Measurements from ENCODE around the gene CTNNA2.

CTNNA2 gene

DNA sequence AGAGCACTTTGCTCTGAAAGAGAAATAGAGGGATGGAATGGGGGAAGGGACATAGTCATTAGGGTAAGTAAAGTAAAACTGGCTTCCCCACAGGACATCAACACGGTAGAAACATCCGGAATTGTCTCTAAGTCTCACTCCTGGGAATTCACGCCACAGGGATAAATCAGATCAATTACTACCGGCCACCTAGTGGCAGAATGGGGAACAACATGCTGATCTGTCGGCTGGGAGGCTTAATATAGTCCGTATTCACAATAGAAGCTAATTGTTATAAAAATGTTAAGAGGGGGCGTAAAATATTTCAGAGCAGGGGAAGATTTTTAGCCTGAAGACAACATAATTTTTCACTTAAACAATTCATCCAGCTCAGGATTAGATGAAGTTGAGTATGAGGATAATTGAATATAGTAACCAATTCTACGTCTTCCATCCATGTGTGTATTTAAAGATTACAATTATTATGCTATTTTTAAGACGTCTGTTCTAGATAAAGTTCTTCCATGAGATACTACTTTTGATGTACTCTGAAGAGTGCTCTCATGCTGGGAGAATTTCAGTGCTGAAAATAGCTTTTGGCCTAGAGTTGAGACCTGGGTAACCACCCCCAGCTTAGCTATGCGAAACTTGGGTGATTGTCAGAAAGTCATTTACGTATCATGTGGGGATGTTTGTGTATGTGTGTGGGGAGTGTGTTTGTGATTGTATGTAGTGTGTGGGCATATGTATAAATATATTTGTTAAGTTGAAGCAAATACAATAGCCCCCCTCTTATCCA is 726.0 kb downstream of the CTNNA2 start:
- DNase-seq = peak; percentile 42

GRCh38 chr2:80242355-80242910 is 729.6 kb downstream of the CTNNA2 start:
- no peak for DNase-seq

DNA sequence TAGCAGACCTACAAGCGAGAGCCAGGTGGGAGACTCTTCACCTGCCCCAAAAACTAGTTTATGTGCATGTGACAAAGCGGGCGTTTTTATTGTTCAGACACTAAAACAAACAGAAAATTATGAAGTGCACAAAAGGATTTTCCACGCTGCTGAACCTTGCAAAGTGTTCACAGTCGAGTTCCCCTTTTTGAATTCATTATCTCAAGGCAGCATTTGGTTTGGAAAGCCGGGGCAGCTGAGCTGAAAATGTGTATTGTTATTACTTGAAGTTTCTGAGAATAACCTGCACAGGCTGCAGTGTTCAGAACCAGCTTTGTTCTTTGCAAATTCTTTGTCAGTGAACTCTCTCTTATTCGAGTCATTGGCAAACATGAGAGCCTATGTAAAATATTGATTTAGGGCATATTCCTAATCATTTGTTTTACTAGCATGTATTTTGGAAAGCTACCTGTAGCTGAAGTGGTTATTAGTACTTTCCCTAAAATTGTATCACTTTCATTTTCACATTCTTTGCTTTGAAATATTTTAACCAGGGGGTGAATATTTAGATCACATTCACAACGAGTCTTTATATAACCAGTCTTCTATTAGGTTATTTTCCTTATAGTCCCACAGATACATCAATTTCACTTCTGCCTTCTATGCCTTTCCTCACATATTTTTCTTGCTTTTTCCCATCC is 732.2 kb downstream of the CTNNA2 start:
- DNase-seq = no peak

- no peak for DNase-seq
Observed at GRCh38 chr2:80246534-80246933, 733.7 kb downstream of the CTNNA2 start.

GRCh38 chr2:80247339-80247738 is 734.5 kb downstream of the CTNNA2 start:
- DNase-seq = no peak

GRCh38 chr2:80248146-80248545 is 735.3 kb downstream of the CTNNA2 start:
- no peak for DNase-seq

DNA sequence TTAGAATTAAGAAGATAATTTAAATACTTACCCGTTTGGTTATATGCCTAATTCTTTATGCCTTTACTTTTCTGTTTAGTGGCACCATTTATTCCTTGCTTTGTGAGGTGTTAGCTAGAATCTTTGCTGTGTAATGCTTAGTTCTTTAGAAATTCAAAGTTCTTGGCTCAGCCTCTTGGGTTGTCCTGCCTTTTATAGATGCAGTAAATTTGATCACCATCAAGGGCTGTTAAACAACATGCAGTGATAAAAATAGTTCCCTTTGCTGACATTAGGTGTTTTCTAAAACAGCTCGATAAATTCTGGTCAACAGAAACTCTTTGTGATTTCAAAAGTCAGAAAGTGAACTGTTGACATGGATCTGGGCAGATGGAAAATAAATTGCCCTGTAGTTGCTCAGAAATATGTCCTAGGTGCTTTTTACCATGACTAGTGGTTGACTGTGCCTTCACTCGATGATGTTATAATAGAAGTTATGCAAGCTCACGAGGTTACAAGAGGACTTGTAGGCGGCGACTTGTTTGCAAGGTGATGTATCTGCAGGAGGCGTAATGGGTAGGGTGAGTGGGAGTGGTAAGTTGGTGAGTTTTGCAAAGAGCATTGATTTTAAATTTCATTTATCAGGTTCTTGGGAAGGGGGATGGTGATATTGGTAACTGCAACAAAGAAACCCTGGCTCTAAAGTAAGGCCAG is 739.6 kb downstream of the CTNNA2 start:
- no peak for DNase-seq

- peak; percentile 25 for DNase-seq
Observed at GRCh38 chr2:80255918-80256781, 743.3 kb downstream of the CTNNA2 start.

DNA sequence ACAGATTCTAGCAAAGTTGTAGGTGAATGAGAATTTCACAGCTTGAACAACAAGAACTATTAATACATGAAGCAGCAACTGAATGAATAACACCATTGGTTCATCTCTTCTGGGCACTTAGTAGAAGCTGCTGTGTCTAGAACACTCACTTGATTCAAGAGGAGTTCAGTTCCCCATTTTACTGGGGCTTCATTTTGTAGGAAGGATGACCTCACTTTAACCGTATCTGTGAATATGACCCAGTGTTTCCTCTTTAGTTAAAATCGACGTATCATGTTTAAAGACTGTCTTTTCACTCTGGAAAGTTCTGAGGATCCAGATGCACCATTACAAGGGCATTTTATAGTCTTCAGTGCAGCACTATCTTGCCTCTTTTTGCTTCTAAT is 743.9 kb downstream of the CTNNA2 start:
- DNase-seq = no peak

GRCh38 chr2:80257450-80257849 is 744.6 kb downstream of the CTNNA2 start:
- no peak for DNase-seq

DNA sequence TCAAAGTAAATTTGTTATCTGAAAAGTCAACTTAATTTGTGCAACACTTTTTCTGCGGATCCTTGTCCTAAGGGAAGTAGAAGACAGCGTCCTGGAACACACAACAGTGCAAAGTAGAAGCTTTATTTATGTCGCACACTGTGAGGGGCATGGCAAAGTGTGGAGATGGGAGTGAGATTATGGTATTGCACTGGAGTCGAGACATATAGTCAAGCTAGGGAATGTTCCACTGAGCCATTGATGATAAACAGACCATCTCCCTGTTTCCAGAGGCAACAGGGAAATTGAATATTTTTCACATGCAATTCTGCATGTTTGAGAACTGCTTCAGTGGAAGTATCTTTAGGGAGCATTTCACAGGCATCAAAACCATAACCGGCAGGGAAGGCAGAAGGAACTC is 745.5 kb downstream of the CTNNA2 start:
- no peak for DNase-seq

GRCh38 chr2:80258793-80259192 is 745.9 kb downstream of the CTNNA2 start:
- DNase-seq = no peak

GRCh38 chr2:80259292-80259691 is 746.4 kb downstream of the CTNNA2 start:
- no peak for DNase-seq

DNA sequence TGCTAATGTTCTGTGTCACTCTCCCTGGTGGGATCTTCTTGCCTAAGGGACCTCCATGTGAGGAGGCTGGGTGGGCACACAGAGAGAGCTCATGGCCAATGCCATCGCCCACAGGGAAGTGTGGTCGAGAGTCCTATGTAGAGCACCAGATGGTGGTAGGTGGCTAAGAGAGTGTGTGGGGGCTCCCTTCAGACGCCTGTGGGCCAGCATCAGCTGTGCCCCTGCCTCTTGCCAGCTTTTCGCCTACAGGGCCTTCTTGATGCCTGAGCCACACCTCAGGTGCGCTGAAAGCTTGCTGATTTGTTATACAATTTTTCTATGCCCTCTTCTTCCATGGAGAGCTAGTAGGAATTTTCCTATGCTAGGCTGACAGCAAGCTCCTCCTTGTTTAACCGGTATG is 753.4 kb downstream of the CTNNA2 start:
- no peak for DNase-seq

- DNase-seq = no peak
Observed at GRCh38 chr2:80269806-80270205, 757.0 kb downstream of the CTNNA2 start.

DNA sequence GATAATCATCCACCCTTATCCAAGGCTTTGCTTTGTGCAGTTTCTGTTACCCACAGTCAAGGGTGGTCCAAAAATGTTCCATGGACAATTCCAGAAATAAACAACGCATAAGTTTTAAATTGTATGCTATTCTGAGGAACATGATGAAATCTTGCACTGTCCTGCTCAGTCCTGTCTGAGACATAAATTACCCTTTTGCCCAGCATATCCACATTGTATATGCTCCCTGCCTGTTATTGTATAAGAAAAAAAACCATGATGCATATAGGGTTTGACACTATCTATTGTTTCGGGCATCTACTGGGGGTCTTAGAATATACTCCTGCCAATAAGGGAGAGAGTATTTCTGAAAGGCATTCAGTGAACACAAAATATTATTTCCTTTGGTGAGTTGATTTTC is 767.7 kb downstream of the CTNNA2 start:
- DNase-seq = no peak

DNA sequence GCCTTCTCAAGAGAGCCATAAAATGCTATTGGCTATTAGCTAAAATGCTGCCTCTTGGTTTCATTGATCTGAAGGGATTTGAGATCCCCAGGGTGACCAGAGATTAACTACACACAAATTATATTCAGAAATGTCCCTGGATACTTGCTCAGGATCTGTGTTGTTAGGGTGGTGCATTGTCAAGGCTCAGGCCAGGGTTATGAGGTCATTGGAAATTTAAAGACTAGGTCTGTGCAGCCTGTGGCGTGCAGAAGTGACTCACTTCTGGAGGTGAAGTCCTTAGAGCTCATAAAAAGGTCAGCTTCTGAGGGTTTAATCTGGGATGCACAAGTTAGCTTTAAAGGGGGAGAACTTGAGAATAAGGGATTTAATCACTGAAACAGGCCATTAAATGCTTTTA is 768.2 kb downstream of the CTNNA2 start:
- DNase-seq = no peak

DNA sequence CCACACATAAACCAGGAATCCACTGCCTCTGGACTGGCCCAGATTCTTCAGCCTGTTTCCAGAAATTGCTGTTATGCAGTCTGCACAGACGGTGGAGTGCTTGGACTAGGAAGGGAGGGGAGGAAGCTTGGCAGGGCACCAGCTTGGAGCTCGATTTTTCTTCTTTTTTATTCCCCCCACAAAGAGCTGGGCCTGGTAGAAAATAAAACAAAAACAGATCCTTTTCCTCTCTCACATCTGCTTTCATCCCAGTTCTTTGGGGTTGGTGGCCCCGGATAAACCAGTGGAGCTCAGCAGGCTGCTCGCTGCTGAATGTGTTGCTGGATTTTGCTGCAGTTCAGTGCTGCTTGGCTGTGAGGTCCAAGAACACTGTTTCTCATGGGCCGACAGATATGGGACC is 775.7 kb downstream of the CTNNA2 start:
- peak; percentile 31 for DNase-seq

DNA sequence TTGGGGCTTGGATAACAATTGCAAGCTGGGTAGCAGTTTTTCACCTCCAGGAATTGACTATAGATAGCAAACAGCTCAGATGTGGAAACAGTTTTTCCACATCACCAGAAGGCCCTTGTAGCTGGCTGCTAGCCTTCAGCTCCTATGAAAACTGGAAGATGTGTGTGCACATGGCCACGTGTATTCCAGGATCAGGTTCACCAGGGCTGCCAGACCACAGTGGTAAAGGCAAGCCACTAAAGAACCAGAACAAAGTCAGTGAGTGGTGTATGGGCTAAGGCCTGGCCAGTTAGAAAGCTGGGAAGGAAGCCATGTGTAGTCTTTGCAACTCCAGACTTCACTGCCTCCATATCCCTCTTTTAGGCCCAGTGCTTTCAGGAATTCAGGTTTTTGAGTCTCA is 778.8 kb downstream of the CTNNA2 start:
- DNase-seq = no peak

DNA sequence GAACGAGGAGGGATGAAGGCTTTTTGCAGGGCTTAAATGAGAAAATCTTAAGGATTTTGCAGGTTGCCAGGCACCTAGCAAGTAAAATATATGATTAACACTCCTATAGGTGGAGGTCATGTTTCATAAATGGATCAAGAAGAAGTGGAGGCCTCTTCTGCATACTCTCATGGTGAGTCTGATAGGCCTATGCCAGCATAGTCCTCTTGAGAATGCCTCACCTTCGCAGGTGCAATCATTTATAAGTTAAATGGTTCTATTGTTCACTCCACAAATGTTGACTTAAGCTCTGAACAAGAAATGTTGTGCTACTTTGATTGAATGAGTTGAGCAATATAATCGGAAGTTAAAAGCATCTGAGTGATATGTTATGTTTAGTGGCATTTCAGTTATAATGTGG is 779.6 kb downstream of the CTNNA2 start:
- DNase-seq = no peak

- no peak for DNase-seq
Observed at GRCh38 chr2:80293039-80293438, 780.2 kb downstream of the CTNNA2 start.

DNA sequence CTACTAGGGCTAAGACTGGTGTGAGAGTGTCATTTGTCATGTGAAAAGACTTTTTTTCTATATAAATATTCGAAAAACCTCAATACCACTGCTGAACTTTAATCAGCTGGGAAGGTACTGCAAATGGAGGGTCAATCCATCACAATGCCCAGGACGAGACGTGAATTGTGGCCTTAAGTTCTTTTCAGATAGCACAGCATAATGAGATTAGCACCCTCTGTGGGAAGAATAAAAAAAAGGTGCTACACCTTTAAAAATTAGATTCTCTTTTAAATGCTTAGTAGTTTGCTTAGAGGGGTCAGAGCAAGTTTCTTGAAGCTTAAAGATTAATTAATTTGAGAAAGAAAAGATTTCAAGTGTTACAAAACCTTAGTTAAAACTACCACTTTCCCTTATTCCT is 786.1 kb downstream of the CTNNA2 start:
- no peak for DNase-seq
